HPDE6-E6E7 (cell line): ENCODE results near the gene PEX14.

ENCODE experiments used
- DNase-seq: peaks from one replicate; pipeline ENCODE4 v3.0.0; 2011; ENCODE audit warnings: missing footprints; ENCODE audit errors: extremely low spot score

PEX14 gene

GRCh38 chr1:10617318-10617717 is 142.6 kb downstream of the PEX14 start:
- no peak for DNase-seq

GRCh38 chr1:10617931-10618885 is 143.5 kb downstream of the PEX14 start:
- no peak for DNase-seq

GRCh38 chr1:10620776-10621175 is 146.0 kb downstream of the PEX14 start:
- DNase-seq = no peak

- no peak for DNase-seq
Observed at GRCh38 chr1:10621906-10622305, 147.2 kb downstream of the PEX14 start.

GRCh38 chr1:10622910-10623685 is 148.3 kb downstream of the PEX14 start:
- DNase-seq = no peak

- DNase-seq = no peak
Observed at GRCh38 chr1:10623686-10624145, 149.0 kb downstream of the PEX14 start.

- no peak for DNase-seq
Observed at GRCh38 chr1:10624256-10625050, 149.7 kb downstream of the PEX14 start.

GRCh38 chr1:10625076-10625475 is 150.3 kb downstream of the PEX14 start:
- no peak for DNase-seq

GRCh38 chr1:10625554-10625953 is 150.8 kb downstream of the PEX14 start:
- DNase-seq = no peak

GRCh38 chr1:10626131-10626731 is 151.5 kb downstream of the PEX14 start:
- no peak for DNase-seq

- DNase-seq = no peak
Observed at GRCh38 chr1:10626791-10627410, 152.2 kb downstream of the PEX14 start.

GRCh38 chr1:10628685-10629084 is 153.9 kb downstream of the PEX14 start:
- no peak for DNase-seq

GRCh38 chr1:10629091-10629815 is 154.5 kb downstream of the PEX14 start:
- no peak for DNase-seq

GRCh38 chr1:10629816-10630571 is 155.2 kb downstream of the PEX14 start:
- DNase-seq = no peak

- DNase-seq = no peak
Observed at GRCh38 chr1:10630661-10631120, 155.9 kb downstream of the PEX14 start.

GRCh38 chr1:10631121-10631810 is 156.5 kb downstream of the PEX14 start:
- no peak for DNase-seq

GRCh38 chr1:10631811-10632593 is 157.3 kb downstream of the PEX14 start:
- DNase-seq = no peak

GRCh38 chr1:10632691-10633090 is 157.9 kb downstream of the PEX14 start:
- no peak for DNase-seq
